Kidney epithelial cell (primary cell): ENCODE results near the gene RSPH3. TPM values are rescaled to one million over a fixed set of nuclear protein-coding genes. Genes with fewer than 3 reads are reported as not detected.
"Not testable (repeated sequence)": the region's sequence is repeated elsewhere in the genome, so short reads cannot be mapped to it uniquely, and the experiment has no call there.

Source experiments
- DNase-seq: peaks from one replicate; pipeline ENCODE4 v3.0.0-alpha.2; 2010; ENCODE audit warnings: low read depth
- H3K27me3 ChIP-seq: 2 replicates; pipeline ENCODE4 v1.6.0; 2011; ENCODE audit warnings: low read length; ENCODE audit not compliant: control insufficient read depth, insufficient read depth
- H3K36me3 ChIP-seq: 2 replicates; pipeline ENCODE4 v1.5.1; 2011; ENCODE audit warnings: low read length; ENCODE audit not compliant: control insufficient read depth, insufficient read depth
- H3K4me3 ChIP-seq: 2 replicates; pipeline ENCODE4 v1.5.1; 2011; ENCODE audit warnings: low read depth, mild to moderate bottlenecking, control low read depth, low read length
- CTCF ChIP-seq: IDR thresholded peaks from 2 replicates; pipeline ENCODE4 v1.5.1; 2011; ENCODE audit warnings: mild to moderate bottlenecking, moderate library complexity, low read length, control low read depth, inconsistent platforms; ENCODE audit not compliant: insufficient read depth, poor library complexity, severe bottlenecking
- total RNA-seq: library from RNA; depleted of rRNA; stranded (reverse); fragments of >200 nt; gene quantifications from 2 replicates; pipeline ENCODE4 v1.2.3, GENCODE V29; 2015

RSPH3 gene
- total RNA-seq, 1 donor from 2014 or later = 8.3 TPM

DNA sequence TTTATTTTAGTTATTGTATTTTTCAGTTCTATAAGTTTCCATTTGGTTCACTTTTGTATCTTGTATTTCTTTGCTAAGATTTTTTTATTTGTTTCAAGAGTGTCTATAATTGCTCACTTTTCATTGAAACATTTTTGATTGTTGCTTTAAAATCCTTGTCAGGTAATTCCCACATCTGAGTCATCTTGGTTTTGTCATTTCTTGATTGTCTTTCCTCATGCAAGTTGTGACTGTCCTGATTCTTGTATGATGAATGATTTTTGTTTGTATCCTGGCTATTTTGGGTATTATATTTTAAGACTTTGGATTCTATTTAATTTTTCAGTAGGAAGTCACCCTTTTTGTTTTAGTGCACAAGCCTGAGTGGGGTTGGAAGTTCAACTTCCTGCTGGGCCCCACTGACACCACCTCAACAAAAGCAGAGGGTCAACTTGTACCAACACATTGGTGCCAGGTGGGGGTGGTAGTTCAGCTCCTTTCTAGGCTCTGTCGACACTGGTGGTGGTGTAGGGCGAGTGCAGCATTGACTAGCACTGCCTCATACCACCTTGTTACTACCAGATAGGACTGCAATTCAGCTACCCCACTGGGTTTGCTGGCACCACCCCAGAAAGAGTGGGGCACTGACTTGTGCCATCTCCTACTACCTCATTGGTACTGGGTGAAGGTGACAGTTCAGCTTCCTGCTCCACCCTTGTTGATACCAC, 8.8 kb downstream of the RSPH3 start:
- no peak overlapping the region for H3K4me3 ChIP-seq
- H3K36me3 ChIP-seq = no peaks in the 10 kb centered on the region
- TF ChIP-seq CTCF = no peak
- DNase-seq = no peak
- no peaks in the 10 kb centered on the region for H3K27me3 ChIP-seq

- H3K4me3 ChIP-seq, H3K27me3 ChIP-seq, DNase-seq, H3K36me3 ChIP-seq: not testable (repeated sequence)
Observed at GRCh38 chr6:158989711-158990110, 10.3 kb downstream of the RSPH3 start.

DNA sequence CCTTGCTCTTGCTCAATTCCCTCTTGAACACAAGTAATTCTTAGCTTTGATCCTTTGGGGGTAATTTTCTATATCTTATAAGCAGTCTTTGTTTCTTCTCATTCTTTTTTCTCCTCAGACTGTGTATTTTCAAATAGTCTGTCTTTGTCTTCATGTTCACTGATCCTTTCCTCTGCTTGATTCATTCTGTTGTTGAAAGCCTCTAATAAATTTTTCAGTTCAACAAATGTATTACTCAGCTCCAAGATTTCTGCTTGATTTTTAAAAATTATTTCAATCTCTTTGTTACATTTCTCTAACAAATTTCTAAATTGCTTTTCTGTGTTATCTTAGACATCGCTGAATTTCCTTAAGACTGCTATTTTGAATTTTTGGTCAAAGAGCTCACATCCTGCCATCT, 11.5 kb downstream of the RSPH3 start:
- no peak overlapping the region for H3K4me3 ChIP-seq
- DNase-seq = no peak
- no peak for TF ChIP-seq CTCF
- no peaks in the 10 kb centered on the region for H3K36me3 ChIP-seq
- no peaks in the 10 kb centered on the region for H3K27me3 ChIP-seq

GRCh38 chr6:158987657-158988056, 12.3 kb downstream of the RSPH3 start:
- Histone ChIP-seq H3K27me3 (no peaks in the 10 kb centered on the region), H3K4me3 (no peak overlapping the region), H3K36me3 (no peaks in the 10 kb centered on the region)
- no peak for DNase-seq
- TF ChIP-seq CTCF = no peak

GRCh38 chr6:158978757-158979156, 21.2 kb downstream of the RSPH3 start:
- Histone ChIP-seq H3K27me3 (no peaks in the 10 kb centered on the region), H3K36me3 (no peaks in the 10 kb centered on the region), H3K4me3 (no peak overlapping the region)
- DNase-seq = no peak
- no peak for TF ChIP-seq CTCF

GRCh38 chr6:158977382-158977781, 22.6 kb downstream of the RSPH3 start:
- TF ChIP-seq CTCF = no peak
- H3K4me3 ChIP-seq = no peak overlapping the region
- H3K36me3 ChIP-seq = no peaks in the 10 kb centered on the region
- H3K27me3 ChIP-seq = no peaks in the 10 kb centered on the region
- no peak for DNase-seq
